ENCODE data around the gene SRP68. TPM values are rescaled to one million over a fixed set of nuclear protein-coding genes. Genes with fewer than 3 reads are reported as not detected.

SRP68 gene
- total RNA-seq, 2 experiments from 2014 or later, result 140 to 141 TPM

DNA sequence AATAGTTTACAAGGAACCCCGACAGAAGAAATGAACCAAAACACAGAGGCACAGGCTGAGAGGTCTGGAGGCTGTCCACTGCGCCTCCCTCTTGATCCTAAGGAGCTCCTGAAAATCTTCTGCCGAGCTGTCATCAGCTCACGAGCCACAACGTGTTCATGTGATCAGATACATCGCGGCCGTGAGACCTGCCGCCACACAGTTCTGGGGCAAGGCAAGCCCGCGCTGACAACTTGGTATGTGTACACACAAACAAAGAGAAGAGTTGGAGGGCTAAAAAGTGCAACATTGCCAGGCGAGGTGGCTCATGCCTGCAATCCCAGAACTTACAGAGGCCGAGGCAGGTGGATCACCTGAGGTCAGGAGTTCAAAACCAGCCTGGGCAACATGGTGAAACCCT lies 23.6 kb upstream of the SRP68 start:
- H3K4me1 Mint-ChIP-seq, result peaks cover 2% of the 10 kb centered on the region
- H3K36me3 Mint-ChIP-seq, result peaks cover 16% of the 10 kb centered on the region
- no peak overlapping the region for H3K4me3 Mint-ChIP-seq
- H3K9me3 Mint-ChIP-seq, result no peaks in the 10 kb centered on the region
- no peak overlapping the region for H3K27ac Mint-ChIP-seq
- no peak for DNase-seq
- no peaks in the 10 kb centered on the region for H3K27me3 Mint-ChIP-seq

DNA sequence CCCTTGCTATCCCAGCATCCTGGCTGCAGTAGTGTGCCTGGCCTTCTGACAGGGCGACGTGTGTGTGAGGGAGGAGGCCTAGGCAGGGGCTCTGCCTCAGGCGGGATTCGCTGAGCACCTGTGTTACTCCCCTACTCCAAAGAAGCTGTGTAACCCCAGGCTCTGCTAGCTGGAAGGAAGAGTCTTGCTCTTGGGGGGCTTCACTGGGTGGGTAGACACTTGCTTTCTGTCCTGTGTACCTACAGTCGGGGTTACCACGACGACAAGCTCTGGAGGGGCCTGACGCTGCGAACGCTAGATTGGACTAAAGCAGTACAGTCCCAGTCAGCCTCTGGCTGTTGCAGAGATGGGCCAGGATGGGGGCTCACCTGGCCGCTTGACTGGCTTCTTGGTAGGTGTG lies 21.7 kb upstream of the SRP68 start:
- H3K36me3 Mint-ChIP-seq, result peaks cover 13% of the 10 kb centered on the region

DNA sequence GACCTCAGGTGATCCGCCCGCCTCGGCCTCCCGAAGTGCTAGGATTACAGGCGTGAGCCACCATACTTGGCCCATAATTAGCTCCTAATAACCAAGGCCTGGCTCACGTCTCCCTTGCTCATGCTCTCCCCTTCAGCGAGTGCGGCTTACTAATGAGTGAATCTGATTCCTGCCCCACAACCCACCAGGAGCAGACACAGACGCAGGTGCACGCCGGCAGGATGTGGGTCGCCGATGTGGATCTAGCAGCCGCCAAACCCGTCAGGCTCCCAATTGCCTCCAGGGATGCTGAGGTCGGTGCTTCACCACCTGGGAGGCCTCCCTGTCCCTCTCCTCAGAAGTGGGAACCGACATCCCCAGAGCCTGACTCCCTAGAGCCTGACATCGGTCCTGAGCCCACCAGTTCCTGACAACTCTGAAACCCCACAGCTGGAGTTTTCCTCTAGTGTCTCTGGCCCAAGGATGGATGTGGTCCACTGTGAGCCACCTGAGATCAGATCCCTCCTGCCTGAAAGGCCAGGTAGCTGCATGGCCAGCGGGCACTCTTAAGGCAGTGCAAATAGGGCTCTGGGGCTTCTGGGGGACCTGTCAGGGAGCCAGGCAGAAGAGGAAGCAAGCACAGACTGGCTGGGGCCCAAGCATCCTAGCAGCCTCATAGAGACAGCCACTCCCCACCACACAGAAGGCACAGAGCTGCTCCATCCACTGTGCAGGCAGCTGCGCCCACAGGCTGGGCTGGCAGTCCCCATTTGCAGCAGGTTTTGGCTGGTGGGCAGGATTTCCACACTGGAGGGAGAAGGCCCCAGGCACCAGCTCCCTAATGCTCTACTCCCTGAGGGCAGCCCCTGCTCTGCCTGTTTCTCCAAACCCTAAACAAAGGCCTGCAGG lies 20.5 kb upstream of the SRP68 start:
- no peaks in the 10 kb centered on the region for H3K4me1 Mint-ChIP-seq
- H3K9me3 Mint-ChIP-seq, result no peaks in the 10 kb centered on the region
- DNase-seq, result no peak
- H3K27ac Mint-ChIP-seq, result no peak overlapping the region
- H3K27me3 Mint-ChIP-seq, result no peaks in the 10 kb centered on the region
- peaks cover 11% of the 10 kb centered on the region for H3K36me3 Mint-ChIP-seq
- H3K4me3 Mint-ChIP-seq, result no peak overlapping the region

More for the DNA sequence above, 21.7 kb upstream of the SRP68 start:
- H3K27me3 Mint-ChIP-seq, result no peaks in the 10 kb centered on the region
- no peak overlapping the region for H3K27ac Mint-ChIP-seq
- no peak overlapping the region for H3K4me3 Mint-ChIP-seq
- H3K9me3 Mint-ChIP-seq, result no peaks in the 10 kb centered on the region
- DNase-seq, result no peak
- no peaks in the 10 kb centered on the region for H3K4me1 Mint-ChIP-seq

DNA sequence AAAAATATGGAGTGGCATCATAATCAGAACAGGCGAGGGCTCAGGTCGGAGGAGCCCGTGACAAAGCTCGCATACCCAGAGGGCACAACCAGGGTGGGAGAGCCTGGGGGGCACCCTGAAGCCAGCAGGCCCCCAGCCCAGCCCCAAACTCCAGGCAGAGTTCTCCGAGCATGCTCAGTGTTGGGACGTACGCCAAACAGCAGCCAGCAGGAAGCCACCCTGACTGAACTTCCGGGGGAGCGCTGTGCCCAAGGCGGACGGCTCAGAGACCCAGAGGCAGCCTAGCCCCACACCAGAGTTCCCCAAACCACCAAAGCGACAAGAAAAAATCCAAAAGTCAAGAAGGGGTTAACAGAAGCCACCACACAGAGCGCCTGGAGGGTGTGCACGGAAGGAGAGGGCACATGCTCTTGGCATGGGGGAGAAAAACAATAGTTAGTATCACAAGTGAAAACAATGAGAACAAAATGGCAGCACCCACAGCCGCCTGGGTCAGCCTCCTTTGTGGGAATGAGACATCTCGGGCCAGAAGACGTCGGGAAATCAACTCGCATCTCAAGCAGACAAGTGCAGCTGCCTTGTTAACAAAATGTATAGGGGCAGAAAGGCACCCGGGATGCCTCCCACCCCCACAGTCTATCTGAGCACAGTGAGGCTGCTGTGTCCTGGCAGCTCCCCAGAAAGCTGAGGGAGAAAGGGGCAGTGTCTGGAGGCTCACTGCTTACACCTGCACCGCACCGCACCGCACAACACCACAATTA lies 19.4 kb upstream of the SRP68 start:
- H3K4me3 Mint-ChIP-seq, result peak overlapping the region; percentile 36
- no peaks in the 10 kb centered on the region for H3K4me1 Mint-ChIP-seq
- no peak for DNase-seq
- H3K27me3 Mint-ChIP-seq, result no peaks in the 10 kb centered on the region
- peaks cover 9% of the 10 kb centered on the region for H3K36me3 Mint-ChIP-seq
- H3K27ac Mint-ChIP-seq, result peak overlapping the region; percentile 67
- no peaks in the 10 kb centered on the region for H3K9me3 Mint-ChIP-seq

GRCh38 chr17:76090517-76091129 lies 18.3 kb upstream of the SRP68 start:
- no peaks in the 10 kb centered on the region for H3K9me3 Mint-ChIP-seq
- H3K27me3 Mint-ChIP-seq, result no peaks in the 10 kb centered on the region
- peaks cover 5% of the 10 kb centered on the region for H3K36me3 Mint-ChIP-seq
- H3K27ac Mint-ChIP-seq, result no peak overlapping the region
- no peaks in the 10 kb centered on the region for H3K4me1 Mint-ChIP-seq
- no peak for DNase-seq
- no peak overlapping the region for H3K4me3 Mint-ChIP-seq

DNA sequence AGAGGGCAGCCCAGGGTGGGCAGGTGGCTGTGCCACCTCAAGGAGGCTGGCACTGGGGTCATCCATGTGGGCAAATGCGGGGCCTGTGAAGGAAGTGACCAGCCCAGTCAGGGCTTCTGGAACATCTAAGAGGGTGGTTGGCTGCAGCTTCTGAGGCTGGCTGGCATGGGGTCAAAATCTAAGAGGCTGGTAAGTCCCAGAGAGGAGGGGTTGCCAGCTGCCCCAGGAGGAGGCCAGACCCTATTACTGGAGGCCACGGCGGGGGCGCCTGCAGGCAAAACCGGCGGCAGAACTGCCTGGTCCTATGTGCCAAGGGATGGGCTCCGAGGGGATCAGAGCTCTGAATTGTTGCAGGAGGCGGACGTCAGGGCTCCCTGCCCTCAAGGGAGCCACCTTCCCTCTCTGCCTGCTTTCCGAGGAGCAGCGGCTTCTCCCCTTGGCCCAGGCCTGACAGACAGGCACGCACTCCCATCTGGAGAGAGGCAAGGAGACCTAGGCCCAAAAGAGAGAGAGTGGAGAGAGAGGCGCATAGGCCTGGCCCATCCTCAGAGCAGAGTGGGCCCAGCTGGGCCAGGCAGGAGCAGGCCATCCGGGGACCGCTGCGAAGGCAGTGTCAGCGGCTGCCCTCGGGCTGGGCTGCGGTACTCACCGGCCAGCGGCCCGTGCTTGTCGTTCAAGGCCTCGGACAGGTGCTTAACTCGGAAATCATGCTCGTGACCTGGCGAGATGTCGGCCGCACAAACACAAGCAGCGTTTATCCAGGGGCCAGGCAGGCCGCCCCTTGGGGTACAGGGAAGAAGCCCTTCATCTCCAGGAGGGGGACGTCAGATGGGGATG lies 17.6 kb upstream of the SRP68 start:
- peaks cover 4% of the 10 kb centered on the region for H3K36me3 Mint-ChIP-seq

GRCh38 chr17:76088868-76089576 lies 16.7 kb upstream of the SRP68 start:
- Mint-ChIP-seq H3K27ac (no peak overlapping the region), H3K9me3 (no peaks in the 10 kb centered on the region), H3K4me3 (no peak overlapping the region), H3K27me3 (no peaks in the 10 kb centered on the region), H3K4me1 (no peaks in the 10 kb centered on the region), H3K36me3 (peaks cover 4% of the 10 kb centered on the region)
- DNase-seq, result no peak

More for the DNA sequence above, 17.6 kb upstream of the SRP68 start:
- H3K9me3 Mint-ChIP-seq, result no peaks in the 10 kb centered on the region
- no peak for DNase-seq
- H3K4me3 Mint-ChIP-seq, result no peak overlapping the region
- no peaks in the 10 kb centered on the region for H3K4me1 Mint-ChIP-seq
- H3K27me3 Mint-ChIP-seq, result no peaks in the 10 kb centered on the region
- peak overlapping the region; percentile 34 for H3K27ac Mint-ChIP-seq

- Mint-ChIP-seq H3K36me3 (peaks cover 4% of the 10 kb centered on the region), H3K9me3 (no peaks in the 10 kb centered on the region), H3K4me3 (no peak overlapping the region), H3K27ac (no peak overlapping the region), H3K4me1 (no peaks in the 10 kb centered on the region), H3K27me3 (no peaks in the 10 kb centered on the region)
- no peak for DNase-seq
These were observed 15.9 kb upstream of the SRP68 start for GRCh38 chr17:76088041-76088867.

- no peak for DNase-seq
- H3K4me3 Mint-ChIP-seq, result no peak overlapping the region
- no peaks in the 10 kb centered on the region for H3K27me3 Mint-ChIP-seq
- H3K36me3 Mint-ChIP-seq, result peaks cover 4% of the 10 kb centered on the region
- H3K4me1 Mint-ChIP-seq, result no peaks in the 10 kb centered on the region
- no peak overlapping the region for H3K27ac Mint-ChIP-seq
- H3K9me3 Mint-ChIP-seq, result no peaks in the 10 kb centered on the region
These were observed 15.2 kb upstream of the SRP68 start for GRCh38 chr17:76087531-76087930.

DNA sequence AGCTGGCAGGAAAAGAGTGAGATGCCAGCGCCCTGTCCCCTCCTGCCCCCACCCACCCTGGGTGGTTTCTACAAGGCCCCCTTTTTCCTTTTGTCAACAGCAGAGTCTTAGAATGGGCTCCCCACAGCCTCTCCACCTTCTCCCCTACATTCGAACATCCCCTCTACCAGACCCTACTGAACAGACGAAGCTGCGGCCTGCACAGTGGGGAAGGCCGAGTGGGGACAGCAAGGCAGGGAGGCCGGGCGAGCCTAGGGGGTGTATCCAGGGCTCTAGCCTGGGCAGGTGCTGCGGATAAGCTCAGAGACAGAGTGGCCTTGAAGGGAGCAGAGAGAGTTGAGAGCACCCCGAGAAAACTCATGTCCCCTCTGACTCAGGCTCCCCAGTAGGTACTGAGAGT lies 14.1 kb upstream of the SRP68 start:
- Mint-ChIP-seq H3K9me3 (no peaks in the 10 kb centered on the region), H3K4me3 (no peak overlapping the region), H3K27ac (no peak overlapping the region), H3K27me3 (no peaks in the 10 kb centered on the region), H3K4me1 (no peaks in the 10 kb centered on the region), H3K36me3 (peaks cover 2% of the 10 kb centered on the region)
- no peak for DNase-seq

DNA sequence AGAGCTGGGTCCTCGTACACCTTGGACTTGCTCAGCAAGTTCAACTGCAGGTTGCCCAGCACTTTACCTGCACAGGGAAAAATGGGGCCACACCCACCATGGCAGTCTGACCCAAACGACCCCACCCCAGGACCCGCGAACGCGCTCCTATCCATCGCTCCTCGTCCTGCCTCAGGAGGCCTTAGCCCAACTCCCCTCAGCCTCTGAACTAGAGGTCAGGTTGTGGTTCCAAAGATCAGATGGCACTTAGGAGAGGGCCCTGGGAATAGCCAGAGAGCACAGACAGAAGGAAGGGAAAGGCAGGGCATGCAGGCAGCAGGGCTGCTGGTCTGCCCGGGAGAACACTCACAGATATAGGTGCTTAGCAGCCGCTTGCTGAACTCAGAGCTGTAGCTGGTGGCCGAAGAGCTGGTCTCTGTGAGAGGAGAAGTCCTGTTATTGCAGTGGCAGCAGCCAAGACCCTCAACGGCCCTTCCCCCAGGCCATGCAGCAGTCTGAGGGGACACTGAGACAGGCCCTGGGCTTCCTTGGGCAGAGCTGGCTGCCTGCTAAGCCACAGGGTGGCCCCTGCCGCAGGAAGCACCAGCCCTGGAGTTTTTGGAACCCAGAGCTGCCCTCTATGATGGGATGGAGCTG lies 13.5 kb upstream of the SRP68 start:
- no peak overlapping the region for H3K27ac Mint-ChIP-seq
- no peaks in the 10 kb centered on the region for H3K9me3 Mint-ChIP-seq
- peaks cover 2% of the 10 kb centered on the region for H3K36me3 Mint-ChIP-seq
- H3K27me3 Mint-ChIP-seq, result no peaks in the 10 kb centered on the region
- H3K4me3 Mint-ChIP-seq, result no peak overlapping the region
- H3K4me1 Mint-ChIP-seq, result no peaks in the 10 kb centered on the region
- no peak for DNase-seq

DNA sequence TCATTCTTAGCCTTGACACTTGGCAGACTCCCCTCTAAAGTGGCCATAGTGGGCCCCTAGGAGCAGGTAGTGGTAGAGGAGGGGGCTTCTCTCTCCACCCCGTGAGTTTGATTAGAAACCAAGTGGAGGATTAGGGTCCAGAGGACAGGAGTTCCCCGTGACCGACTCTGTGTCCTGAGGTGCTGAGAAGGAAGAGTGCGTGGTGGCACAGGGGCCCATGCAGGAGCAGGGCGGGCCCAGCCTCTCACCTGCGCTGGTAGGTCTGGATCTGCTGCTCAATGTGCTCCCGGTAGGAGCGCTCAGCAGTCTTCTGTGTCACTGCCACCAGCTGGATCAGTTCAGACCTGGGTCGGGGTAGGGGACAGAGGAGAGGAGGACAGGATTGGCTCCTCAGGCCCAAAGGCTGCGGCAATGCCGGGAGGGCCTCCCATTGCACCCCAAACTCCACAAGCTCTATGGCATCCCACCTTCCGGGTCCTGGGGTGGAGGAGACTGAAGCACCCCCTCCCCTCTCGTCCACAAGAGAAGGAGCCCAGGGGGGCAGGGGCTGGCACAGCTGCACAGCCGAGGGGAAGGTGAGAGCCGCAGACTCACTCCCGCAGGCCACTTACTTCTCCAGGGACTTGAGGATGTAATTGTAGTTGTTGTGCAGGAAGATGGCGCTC lies 12.9 kb upstream of the SRP68 start:
- Mint-ChIP-seq H3K27ac (no peak overlapping the region), H3K4me1 (no peaks in the 10 kb centered on the region), H3K9me3 (no peaks in the 10 kb centered on the region), H3K4me3 (no peak overlapping the region), H3K36me3 (peaks cover 2% of the 10 kb centered on the region), H3K27me3 (no peaks in the 10 kb centered on the region)
- DNase-seq, result no peak

Data from activated naive CD8-positive, alpha-beta T cell treated with anti-CD3 and anti-CD28 coated beads for 36 hours (primary cell).